ENCODE data around the gene TMCC1.

GRCh38 chr3:129702934-129703712 is 190.4 kb downstream of the TMCC1 start:
- TF ChIP-seq POLR2AphosphoS5 (IDR thresholded peaks at IDR 0.05; ENCODE audit: low read depth, low read length) (no peak), TAF1 (IDR thresholded peaks at IDR 0.05; ENCODE audit: borderline replicate concordance, insufficient read depth, low read length) (no peak), REST (IDR thresholded peaks at IDR 0.05; ENCODE audit: insufficient read depth in 1 of 2, low read depth in 2 of 2, low read length in 2 of 2) (no peak), FOXP2 (optimal IDR thresholded peaks at IDR 0.05; ENCODE audit: borderline replicate concordance, extremely low read depth, extremely low read length, insufficient read depth) (no peak)
